ENCODE measurements around the gene DPYD.

DPYD gene

GRCh38 chr1:97906567-97907241, 14.1 kb downstream of the DPYD start:
- DNase-seq (ENCODE audit: low read depth): peak; percentile 88

GRCh38 chr1:97905141-97905940, 15.5 kb downstream of the DPYD start:
- DNase-seq (ENCODE audit: low read depth): no peak

- DNase-seq (ENCODE audit: low read depth): no peak
Measured at GRCh38 chr1:97904534-97904933, 16.3 kb downstream of the DPYD start.

- DNase-seq (ENCODE audit: low read depth): no peak
Measured at GRCh38 chr1:97903626-97904025, 17.2 kb downstream of the DPYD start.

- DNase-seq (ENCODE audit: low read depth): no peak
Measured at GRCh38 chr1:97902067-97902466, 18.8 kb downstream of the DPYD start.

- DNase-seq (ENCODE audit: low read depth): no peak
Measured at GRCh38 chr1:97901017-97901658, 19.7 kb downstream of the DPYD start.

GRCh38 chr1:97898948-97899347, 21.9 kb downstream of the DPYD start:
- no peak for DNase-seq (ENCODE audit: low read depth)

DNA sequence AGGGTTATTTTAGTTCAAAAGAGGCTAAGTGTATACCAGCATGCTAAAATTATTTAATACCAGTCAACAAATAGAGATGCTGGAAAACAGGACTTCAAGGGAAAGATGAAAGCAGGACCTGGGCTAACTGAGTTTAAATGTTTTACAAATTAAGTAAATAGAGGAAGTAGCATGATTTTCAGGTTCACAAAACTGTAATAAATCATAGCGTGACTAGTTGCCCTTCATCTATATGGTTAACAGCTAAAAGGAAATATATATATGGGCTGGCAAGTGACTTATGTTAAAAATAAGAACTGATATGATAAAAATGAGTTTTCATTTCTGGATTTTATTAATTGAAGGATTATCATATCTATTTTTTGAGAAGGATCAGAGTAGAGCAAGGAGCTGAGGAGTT, 25.6 kb downstream of the DPYD start:
- no peak for DNase-seq (ENCODE audit: low read depth)

DNA sequence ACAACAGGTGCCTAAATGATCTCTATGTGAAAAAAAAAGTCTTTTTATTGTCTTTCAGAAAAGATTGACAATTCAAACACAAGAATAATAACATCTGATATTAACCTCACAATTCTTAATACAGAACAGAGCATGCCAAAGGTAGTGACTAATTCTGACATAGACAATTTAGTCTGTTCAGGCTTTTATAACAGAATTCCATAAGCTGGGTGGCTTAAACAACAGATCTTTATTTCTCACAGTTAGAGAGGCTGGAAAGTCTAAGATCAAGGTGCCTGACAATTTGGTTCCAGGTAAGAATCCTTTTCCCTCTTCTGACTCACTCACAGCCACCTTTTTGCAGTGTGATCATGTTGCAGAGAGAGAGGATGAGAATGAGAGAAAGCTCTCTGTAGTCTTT, 27.0 kb downstream of the DPYD start:
- DNase-seq (ENCODE audit: low read depth): no peak

DNA sequence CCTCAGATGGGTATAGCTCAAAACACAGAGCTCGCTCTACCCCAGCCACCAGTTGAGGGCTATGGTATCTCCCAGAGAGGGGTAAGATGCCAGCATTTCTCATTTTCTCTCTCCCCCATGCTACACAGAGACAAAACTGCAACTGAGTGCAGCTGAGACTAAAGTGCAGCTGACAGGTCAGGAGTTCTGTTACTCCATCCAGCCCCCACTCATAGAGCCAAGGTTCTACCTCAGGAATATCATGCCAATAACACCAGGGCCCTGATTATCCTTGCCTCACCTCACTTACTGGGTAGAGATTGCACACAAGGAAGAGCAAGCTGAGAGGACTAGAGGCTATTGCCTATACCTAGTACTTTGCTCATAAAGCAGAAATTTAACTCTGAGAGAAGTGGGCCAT, 34.6 kb downstream of the DPYD start:
- no peak for DNase-seq (ENCODE audit: low read depth)

- DNase-seq (ENCODE audit: low read depth): no peak
Measured at GRCh38 chr1:97883823-97884222, 37.0 kb downstream of the DPYD start.

DNA sequence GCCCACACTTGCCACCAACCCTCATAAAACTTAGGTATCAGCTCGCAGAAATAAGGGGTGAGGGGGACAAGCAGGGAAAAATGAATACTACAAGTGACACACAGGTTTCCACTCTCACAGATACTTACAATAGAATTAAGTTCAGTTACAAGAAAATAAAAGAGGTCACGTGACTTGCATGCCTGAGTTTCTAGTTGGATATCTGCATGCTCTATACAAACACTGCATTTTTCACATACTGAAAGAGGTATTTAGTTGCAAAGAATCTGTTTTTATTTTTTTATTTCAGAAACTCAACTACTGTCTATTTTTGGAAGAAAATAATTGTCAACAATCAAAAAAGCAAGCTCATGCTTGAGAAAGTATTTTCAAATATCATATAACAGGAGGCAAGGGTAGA, 43.5 kb downstream of the DPYD start:
- no peak for DNase-seq (ENCODE audit: low read depth)

DNA sequence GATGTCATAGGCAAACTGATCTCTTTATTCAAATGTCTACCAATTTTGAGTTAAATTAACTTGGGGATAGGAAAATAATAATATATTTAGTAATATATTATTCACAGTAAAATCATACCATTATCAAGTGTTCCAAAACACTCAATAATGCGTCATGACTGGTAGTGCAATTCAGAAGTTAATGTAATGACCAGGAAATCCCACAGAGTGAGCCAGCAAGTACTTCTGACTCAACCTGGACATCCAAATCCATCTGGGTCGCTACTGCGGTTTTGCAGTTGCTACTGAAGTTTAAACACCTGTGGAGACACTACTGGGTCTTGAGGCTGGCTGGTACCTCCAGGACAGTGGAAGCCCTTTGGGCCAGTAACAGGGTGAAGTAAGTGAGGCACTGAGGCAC, 44.8 kb downstream of the DPYD start:
- DNase-seq (ENCODE audit: low read depth): no peak

GRCh38 chr1:97870589-97870988, 50.2 kb downstream of the DPYD start:
- no peak for DNase-seq (ENCODE audit: low read depth)

GRCh38 chr1:97869441-97869840, 51.4 kb downstream of the DPYD start:
- DNase-seq (ENCODE audit: low read depth): no peak

GRCh38 chr1:97867127-97867526, 53.7 kb downstream of the DPYD start:
- DNase-seq (ENCODE audit: low read depth): no peak

DNA sequence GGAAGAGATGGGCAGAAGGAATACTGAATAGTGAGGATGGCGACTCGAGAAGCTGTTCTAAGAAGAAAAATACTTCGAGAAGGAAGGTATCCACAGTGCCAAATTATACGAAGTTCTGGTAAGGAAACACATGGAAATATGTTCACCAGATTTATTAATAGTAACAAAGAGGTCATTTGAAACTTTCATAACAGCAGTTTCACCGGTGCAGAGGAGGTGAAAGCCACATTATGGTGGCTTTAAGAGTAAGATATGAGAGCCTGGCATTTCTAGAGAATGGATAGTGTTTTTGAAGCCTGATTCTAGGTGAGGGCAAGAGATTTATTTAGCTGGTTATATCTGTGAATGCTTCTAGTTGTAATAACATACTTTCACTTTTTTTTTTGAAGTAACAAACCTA, 56.2 kb downstream of the DPYD start:
- DNase-seq (ENCODE audit: low read depth): no peak

- DNase-seq (ENCODE audit: low read depth): no peak
Measured at GRCh38 chr1:97853221-97853620, 67.6 kb downstream of the DPYD start.

- peak; percentile 53 for DNase-seq (ENCODE audit: low read depth)
Measured at GRCh38 chr1:97849345-97850340, 71.2 kb downstream of the DPYD start.

- DNase-seq (ENCODE audit: low read depth): no peak
Measured at GRCh38 chr1:97845805-97846204, 75.0 kb downstream of the DPYD start.

DNA sequence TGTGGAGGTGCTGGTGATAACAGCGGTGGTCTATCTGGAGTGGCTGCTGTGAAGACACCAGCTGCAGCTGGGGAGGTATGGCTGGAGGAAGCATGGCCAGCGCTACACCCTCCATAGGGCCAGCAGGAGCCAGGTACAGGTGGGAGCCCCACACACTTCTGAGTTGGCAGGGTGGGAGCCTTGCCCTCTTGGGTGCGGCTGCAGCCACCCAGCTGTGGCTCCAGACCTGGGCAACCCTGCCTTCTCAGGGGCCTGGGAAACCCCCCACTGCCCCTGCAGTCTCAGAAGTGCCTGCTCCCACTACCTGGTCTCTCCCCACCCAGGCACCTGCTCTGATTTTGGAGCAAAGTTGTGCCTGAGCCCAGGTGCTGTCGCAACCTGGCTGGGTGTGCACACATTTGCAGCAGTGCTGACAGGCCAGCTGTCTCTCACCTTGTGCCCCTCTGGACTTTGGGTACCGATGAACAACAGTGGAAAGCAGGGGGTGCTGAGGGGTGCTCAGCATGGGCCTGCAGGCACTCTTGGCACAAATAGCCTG, 76.2 kb downstream of the DPYD start:
- DNase-seq (ENCODE audit: low read depth): no peak

DNA sequence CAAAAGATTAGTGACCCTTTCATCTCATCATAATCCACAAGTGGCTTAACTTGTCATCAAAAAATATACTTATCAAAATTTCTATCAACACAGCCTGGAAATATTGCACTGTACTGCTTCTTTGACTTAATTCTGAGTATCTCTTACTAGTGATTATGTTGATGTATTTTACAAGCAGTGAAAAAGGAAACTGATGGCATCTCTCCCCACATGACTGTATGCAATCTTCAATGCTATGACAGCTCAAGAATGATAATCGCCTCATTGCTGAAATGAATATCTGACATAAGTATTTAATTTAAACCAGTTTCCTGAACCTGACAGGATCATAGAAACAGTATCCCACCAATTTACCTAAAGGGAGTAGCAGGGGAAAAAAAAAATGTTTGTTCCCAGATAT, 79.5 kb downstream of the DPYD start:
- DNase-seq (ENCODE audit: low read depth): no peak

All from HS-27A (cell line).